Measurements from ENCODE around the gene CARHSP1. TPM values are rescaled to one million over a fixed set of nuclear protein-coding genes. Genes with fewer than 3 reads are reported as not detected.

The CARHSP1 gene
- total and polyA plus RNA-seq, 2 experiments from 2014 or later = 140 to 167 TPM

DNA sequence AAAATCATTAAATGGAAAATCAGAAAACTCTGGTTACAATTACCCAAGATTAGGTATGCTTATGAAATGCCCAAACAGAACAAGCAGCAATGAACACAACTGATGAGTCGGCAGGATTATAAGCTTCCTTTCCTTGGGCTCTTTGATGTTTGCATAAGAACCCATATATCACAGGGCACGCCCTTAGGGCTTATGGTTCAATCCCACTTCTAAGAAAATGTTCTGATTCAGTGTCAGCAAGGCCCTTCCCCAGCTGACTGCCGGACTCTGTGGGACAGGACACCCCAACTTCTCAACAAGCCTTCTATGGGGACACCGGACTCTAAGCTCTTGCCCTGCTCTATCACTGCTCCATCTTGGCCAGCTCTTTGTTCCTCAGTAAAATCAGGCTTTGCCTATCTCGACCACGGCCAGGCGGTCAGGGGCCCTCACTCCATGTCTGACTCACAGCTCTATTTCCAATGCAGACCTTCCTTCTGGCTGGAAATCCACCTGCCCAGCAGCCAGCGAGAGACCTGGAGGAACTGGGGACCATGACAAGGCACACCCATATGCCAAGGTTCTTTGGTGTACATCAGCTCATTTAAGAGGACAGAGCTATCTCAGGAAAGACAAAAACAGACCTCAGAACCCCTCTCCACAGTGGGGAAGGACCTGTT lies 40.1 kb upstream of the CARHSP1 start:
- no peak for DNase-seq (ENCODE audit: low spot score)
- Histone ChIP-seq H3K27ac (peak overlapping the region; percentile 54), H3K27me3 (no peaks in the 10 kb centered on the region), H4K20me1 (ENCODE audit: insufficient read depth, poor library complexity, severe bottlenecking) (peaks cover 24% of the 10 kb centered on the region), H3K4me1 (ENCODE audit: insufficient read depth) (peaks cover 15% of the 10 kb centered on the region), H3K79me2 (peaks cover 54% of the 10 kb centered on the region), H3K4me2 (no peak overlapping the region), H2AFZ (no peak overlapping the region), H3K36me3 (replicated peaks; ENCODE audit: insufficient read depth, low read depth) (peaks cover 8% of the 10 kb centered on the region), H3K9me3 (ENCODE audit: low read depth) (no peaks in the 10 kb centered on the region), H3K9me2 (replicated peaks; ENCODE audit: insufficient read depth) (no peaks in the 10 kb centered on the region), H3K4me3 (no peak overlapping the region)
- TF ChIP-seq, protein P1, sequence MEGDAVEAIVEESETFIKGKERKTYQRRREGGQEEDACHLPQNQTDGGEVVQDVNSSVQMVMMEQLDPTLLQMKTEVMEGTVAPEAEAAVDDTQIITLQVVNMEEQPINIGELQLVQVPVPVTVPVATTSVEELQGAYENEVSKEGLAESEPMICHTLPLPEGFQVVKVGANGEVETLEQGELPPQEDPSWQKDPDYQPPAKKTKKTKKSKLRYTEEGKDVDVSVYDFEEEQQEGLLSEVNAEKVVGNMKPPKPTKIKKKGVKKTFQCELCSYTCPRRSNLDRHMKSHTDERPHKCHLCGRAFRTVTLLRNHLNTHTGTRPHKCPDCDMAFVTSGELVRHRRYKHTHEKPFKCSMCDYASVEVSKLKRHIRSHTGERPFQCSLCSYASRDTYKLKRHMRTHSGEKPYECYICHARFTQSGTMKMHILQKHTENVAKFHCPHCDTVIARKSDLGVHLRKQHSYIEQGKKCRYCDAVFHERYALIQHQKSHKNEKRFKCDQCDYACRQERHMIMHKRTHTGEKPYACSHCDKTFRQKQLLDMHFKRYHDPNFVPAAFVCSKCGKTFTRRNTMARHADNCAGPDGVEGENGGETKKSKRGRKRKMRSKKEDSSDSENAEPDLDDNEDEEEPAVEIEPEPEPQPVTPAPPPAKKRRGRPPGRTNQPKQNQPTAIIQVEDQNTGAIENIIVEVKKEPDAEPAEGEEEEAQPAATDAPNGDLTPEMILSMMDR (IDR thresholded peaks at IDR 0.05; ENCODE audit: poor library complexity) = no peak
- no peak for TF ChIP-seq EZH2 (IDR thresholded peaks at IDR 0.05; ENCODE audit: borderline replicate concordance)
- TF ChIP-seq EZH2phosphoT487 (IDR thresholded peaks at IDR 0.05; ENCODE audit: low read depth, severe bottlenecking, unreplicated experiment) = no peak
- WGBS (ENCODE audit: low lambda C conversion rate, missing lambda C conversion rate) = 70% methylated on average over 8 of the region's 8 CpGs

DNA sequence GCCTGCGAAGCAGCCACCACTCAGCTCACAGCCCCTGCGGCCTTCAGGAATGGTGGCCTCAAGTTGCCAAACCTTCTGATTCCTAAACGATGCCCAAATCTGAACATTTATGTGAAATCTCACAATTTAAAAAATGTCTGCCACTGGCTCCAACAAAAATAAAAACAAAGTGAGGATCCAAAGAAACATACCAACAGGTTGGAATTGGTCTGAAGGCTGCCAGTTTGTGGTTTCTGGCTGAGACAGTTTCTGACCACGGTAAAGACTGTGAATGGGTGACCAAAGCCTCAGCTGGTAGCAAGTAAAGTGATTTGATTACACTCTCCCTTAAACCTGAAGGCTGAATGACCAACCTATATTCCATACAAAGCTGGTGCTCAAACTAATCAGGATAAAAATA lies 38.3 kb upstream of the CARHSP1 start:
- DNase-seq (ENCODE audit: low spot score) = no peak
- Histone ChIP-seq H3K27me3 (no peaks in the 10 kb centered on the region), H3K27ac (no peak overlapping the region), H2AFZ (no peak overlapping the region), H3K4me1 (ENCODE audit: insufficient read depth) (peaks cover 11% of the 10 kb centered on the region), H3K36me3 (replicated peaks; ENCODE audit: insufficient read depth, low read depth) (peaks cover 8% of the 10 kb centered on the region), H4K20me1 (ENCODE audit: insufficient read depth, poor library complexity, severe bottlenecking) (peaks cover 18% of the 10 kb centered on the region), H3K9me2 (replicated peaks; ENCODE audit: insufficient read depth) (no peaks in the 10 kb centered on the region), H3K4me3 (no peak overlapping the region), H3K4me2 (no peak overlapping the region), H3K79me2 (peaks cover 38% of the 10 kb centered on the region), H3K9me3 (ENCODE audit: low read depth) (no peaks in the 10 kb centered on the region)
- no peak for TF ChIP-seq EZH2 (IDR thresholded peaks at IDR 0.05; ENCODE audit: borderline replicate concordance)
- no peak for TF ChIP-seq EZH2phosphoT487 (IDR thresholded peaks at IDR 0.05; ENCODE audit: low read depth, severe bottlenecking, unreplicated experiment)
- TF ChIP-seq, protein P1 (IDR thresholded peaks at IDR 0.05; ENCODE audit: poor library complexity) = no peak
- WGBS (ENCODE audit: low lambda C conversion rate, missing lambda C conversion rate) = 97% methylated on average over 4 of the region's 4 CpGs

DNA sequence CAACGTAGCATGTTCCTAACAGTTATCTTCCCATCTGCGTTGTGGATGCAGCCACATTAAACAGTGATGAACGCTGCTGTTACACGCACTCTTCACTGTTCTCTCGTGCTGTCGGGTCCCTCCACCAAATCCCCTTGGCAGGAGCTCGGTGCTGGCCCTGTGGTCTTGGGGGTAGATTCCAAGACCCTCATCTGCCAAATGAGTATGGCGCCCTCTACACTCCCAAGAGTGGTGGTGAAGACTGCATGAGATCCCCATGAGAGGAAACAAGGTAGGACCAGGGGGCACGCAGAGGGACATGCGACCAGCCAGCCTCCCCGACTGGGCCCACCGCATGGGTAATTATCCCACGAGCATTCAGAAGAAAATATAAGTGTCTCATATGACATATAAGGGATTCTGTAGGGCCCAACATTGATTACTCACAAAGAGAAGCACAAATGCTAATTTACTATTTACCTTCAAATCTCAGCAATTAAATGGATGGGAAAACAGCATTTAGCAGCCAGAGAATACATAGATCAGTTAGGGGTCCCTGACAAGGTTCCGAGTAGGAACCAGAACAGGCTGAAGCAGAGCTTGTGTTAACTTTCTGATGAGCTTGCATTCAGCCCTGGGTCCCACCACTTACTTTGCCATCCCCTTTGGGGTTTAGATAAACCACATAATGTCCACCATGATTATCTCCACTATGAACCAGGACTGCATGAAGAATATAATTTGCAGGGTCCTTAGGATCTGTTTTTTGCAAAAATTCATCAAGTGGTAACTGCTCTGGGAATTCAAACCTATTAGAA lies 37.2 kb upstream of the CARHSP1 start:
- Histone ChIP-seq H3K27ac (no peak overlapping the region), H3K4me2 (no peak overlapping the region), H4K20me1 (ENCODE audit: insufficient read depth, poor library complexity, severe bottlenecking) (peaks cover 13% of the 10 kb centered on the region), H3K9me2 (replicated peaks; ENCODE audit: insufficient read depth) (no peaks in the 10 kb centered on the region), H2AFZ (no peak overlapping the region), H3K27me3 (no peaks in the 10 kb centered on the region), H3K4me1 (ENCODE audit: insufficient read depth) (peaks cover 5% of the 10 kb centered on the region), H3K79me2 (peaks cover 38% of the 10 kb centered on the region), H3K4me3 (no peak overlapping the region), H3K9me3 (ENCODE audit: low read depth) (no peaks in the 10 kb centered on the region), H3K36me3 (replicated peaks; ENCODE audit: insufficient read depth, low read depth) (peaks cover 8% of the 10 kb centered on the region)
- TF ChIP-seq, protein P1 (IDR thresholded peaks at IDR 0.05; ENCODE audit: poor library complexity) = peak; percentile 28
- no peak for TF ChIP-seq EZH2phosphoT487 (IDR thresholded peaks at IDR 0.05; ENCODE audit: low read depth, severe bottlenecking, unreplicated experiment)
- 91% methylated on average over 13 of the region's 14 CpGs for WGBS (ENCODE audit: low lambda C conversion rate, missing lambda C conversion rate)
- no peak for DNase-seq (ENCODE audit: low spot score)
